Activated T-cell treated with anti-CD3 and anti-CD28 coated beads, Interleukin-2, amount 50 U/mL, for 24 hours (primary cell): ENCODE results near the gene TBC1D14.

Source experiments
- DNase-seq: peaks from one replicate; pipeline ENCODE4 v3.0.0-alpha.2; 2020
- H3K27ac Mint-ChIP-seq: 2 replicates; pipeline ENCODE4 v1.8.0; 2020; ENCODE audit warnings: mild to moderate bottlenecking, mixed read lengths
- H3K27me3 Mint-ChIP-seq: 2 replicates; pipeline ENCODE4 v1.8.0; 2020; ENCODE audit warnings: mixed read lengths
- H3K36me3 Mint-ChIP-seq: 2 replicates; pipeline ENCODE4 v1.8.0; 2020; ENCODE audit warnings: low read depth, mixed read lengths
- H3K4me1 Mint-ChIP-seq: 2 replicates; pipeline ENCODE4 v1.8.0; 2020; ENCODE audit warnings: low read depth, mixed read lengths
- H3K4me3 Mint-ChIP-seq: 2 replicates; pipeline ENCODE4 v1.8.0; 2020; ENCODE audit warnings: mild to moderate bottlenecking, moderate library complexity, mixed read lengths
- H3K9me3 Mint-ChIP-seq: 2 replicates; pipeline ENCODE4 v1.8.0; 2020; ENCODE audit warnings: mixed read lengths

The TBC1D14 gene

GRCh38 chr4:7061815-7062214 is 152.2 kb downstream of the TBC1D14 start:
- DNase-seq: no peak
- Mint-ChIP-seq H3K9me3 (no peaks in the 10 kb centered on the region), H3K4me1 (peaks cover 40% of the 10 kb centered on the region), H3K4me3 (no peak overlapping the region), H3K36me3 (peaks cover 96% of the 10 kb centered on the region), H3K27ac (peak overlapping the region; percentile 68), H3K27me3 (no peaks in the 10 kb centered on the region)

GRCh38 chr4:7062816-7063215 is 153.2 kb downstream of the TBC1D14 start:
- no peaks in the 10 kb centered on the region for H3K9me3 Mint-ChIP-seq
- peak overlapping the region; percentile 85 for H3K27ac Mint-ChIP-seq
- no peak for DNase-seq
- H3K4me3 Mint-ChIP-seq: no peak overlapping the region
- peaks cover 42% of the 10 kb centered on the region for H3K4me1 Mint-ChIP-seq
- H3K36me3 Mint-ChIP-seq: peaks cover 94% of the 10 kb centered on the region
- no peaks in the 10 kb centered on the region for H3K27me3 Mint-ChIP-seq

DNA sequence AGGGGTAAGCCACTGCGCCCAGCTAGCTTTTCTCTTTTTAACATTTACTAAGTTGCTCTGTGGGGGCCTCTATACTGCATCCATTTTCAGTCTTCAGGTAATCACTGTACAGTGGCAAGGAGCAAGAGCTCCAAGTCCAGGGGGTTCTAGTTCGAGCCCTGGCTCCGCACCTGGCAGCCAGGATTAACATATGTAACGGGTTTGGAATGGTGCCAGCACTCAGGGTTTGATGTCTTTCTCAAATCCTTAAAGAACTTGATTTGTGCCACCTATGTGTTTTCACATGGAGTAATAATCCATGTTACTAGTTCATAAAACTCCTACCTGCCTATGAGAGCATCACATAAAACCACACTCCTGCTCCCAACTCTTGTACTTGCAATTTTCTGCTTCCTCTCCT is 153.7 kb downstream of the TBC1D14 start:
- Mint-ChIP-seq H3K27me3 (no peaks in the 10 kb centered on the region), H3K36me3 (peaks cover 91% of the 10 kb centered on the region), H3K9me3 (no peaks in the 10 kb centered on the region), H3K27ac (peak overlapping the region; percentile 85), H3K4me1 (peaks cover 42% of the 10 kb centered on the region), H3K4me3 (no peak overlapping the region)
- DNase-seq: no peak

DNA sequence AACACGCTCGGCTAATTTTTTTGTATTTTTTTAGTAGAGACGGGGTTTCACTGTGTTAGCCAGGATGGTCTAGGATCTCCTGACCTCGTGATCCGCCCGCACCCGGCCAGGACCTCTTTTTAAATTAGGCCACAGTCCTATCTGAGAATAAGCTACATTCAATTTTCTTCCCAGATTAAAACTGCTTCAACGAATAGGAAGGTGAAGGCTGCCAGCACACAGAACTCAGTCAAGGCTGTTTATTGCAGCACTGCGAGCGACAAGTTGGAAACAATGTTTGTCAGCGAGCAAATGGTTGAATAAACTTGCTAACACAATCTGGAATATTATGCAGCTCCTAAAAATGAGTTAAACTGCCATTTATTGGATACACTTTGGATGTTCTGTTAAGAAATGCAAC is 156.4 kb downstream of the TBC1D14 start:
- Mint-ChIP-seq H3K9me3 (no peaks in the 10 kb centered on the region), H3K27me3 (peaks cover 2% of the 10 kb centered on the region), H3K4me3 (peak overlapping the region; percentile 95), H3K36me3 (peaks cover 69% of the 10 kb centered on the region), H3K27ac (peak overlapping the region; percentile 96), H3K4me1 (peaks cover 51% of the 10 kb centered on the region)
- DNase-seq: no peak

DNA sequence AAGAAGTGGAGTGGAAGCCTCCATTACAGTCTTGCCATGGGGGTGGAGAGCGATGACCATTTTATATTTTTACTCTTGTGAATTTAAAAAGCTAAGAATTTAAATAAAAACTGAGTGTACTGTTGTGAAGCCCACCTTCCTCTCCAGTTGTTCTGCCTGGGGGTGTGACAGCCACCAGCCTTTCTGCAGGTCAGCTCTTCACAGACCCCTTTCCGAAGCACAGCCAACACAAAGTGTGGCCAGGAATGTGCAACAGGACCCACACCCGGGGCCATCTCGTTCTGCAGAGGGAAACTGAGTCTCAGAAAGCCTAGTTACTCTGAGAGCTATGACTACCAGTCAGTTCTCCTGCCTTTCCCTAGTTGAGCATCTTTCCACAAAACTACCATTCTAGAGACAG is 156.9 kb downstream of the TBC1D14 start:
- peak overlapping the region; percentile 96 for H3K27ac Mint-ChIP-seq
- H3K4me3 Mint-ChIP-seq: peak overlapping the region; percentile 95
- peaks cover 64% of the 10 kb centered on the region for H3K36me3 Mint-ChIP-seq
- peaks cover 2% of the 10 kb centered on the region for H3K27me3 Mint-ChIP-seq
- H3K9me3 Mint-ChIP-seq: no peaks in the 10 kb centered on the region
- peaks cover 51% of the 10 kb centered on the region for H3K4me1 Mint-ChIP-seq
- DNase-seq: no peak

- Mint-ChIP-seq H3K4me1 (peaks cover 51% of the 10 kb centered on the region), H3K36me3 (peaks cover 58% of the 10 kb centered on the region), H3K27me3 (peaks cover 2% of the 10 kb centered on the region), H3K4me3 (peak overlapping the region; percentile 95), H3K27ac (peak overlapping the region; percentile 96), H3K9me3 (no peaks in the 10 kb centered on the region)
- DNase-seq: no peak
These were observed 157.5 kb downstream of the TBC1D14 start for GRCh38 chr4:7067126-7067451.

GRCh38 chr4:7067452-7068278 is 158.0 kb downstream of the TBC1D14 start, which contains the start of gene GRPEL1:
Gene GRPEL1 (minus strand): TSS chr4:7068064. CDS start chr4:7068032, 32 bp downstream.
- Mint-ChIP-seq H3K4me3 (peak within 1 kb of the TSS; percentile 95), H3K36me3 (peaks cover 54% of the 10 kb centered on the region), H3K9me3 (no peaks in the 10 kb centered on the region), H3K27me3 (peaks cover 2% of the 10 kb centered on the region), H3K27ac (peak within 1 kb of the TSS; percentile 96), H3K4me1 (peaks cover 51% of the 10 kb centered on the region)
- DNase-seq: peak; percentile 66

GRCh38 chr4:7068279-7068842 is 158.7 kb downstream of the TBC1D14 start:
- Mint-ChIP-seq H3K4me1 (peaks cover 51% of the 10 kb centered on the region), H3K9me3 (no peaks in the 10 kb centered on the region), H3K27ac (peak overlapping the region; percentile 96), H3K4me3 (peak overlapping the region; percentile 95), H3K36me3 (peaks cover 47% of the 10 kb centered on the region), H3K27me3 (peaks cover 2% of the 10 kb centered on the region)
- DNase-seq: peak; percentile 100

GRCh38 chr4:7068883-7069282 is 159.3 kb downstream of the TBC1D14 start:
- Mint-ChIP-seq H3K9me3 (no peaks in the 10 kb centered on the region), H3K36me3 (peaks cover 42% of the 10 kb centered on the region), H3K27me3 (peaks cover 2% of the 10 kb centered on the region), H3K4me3 (peak overlapping the region; percentile 95), H3K27ac (peak overlapping the region; percentile 96), H3K4me1 (peaks cover 47% of the 10 kb centered on the region)
- DNase-seq: no peak

DNA sequence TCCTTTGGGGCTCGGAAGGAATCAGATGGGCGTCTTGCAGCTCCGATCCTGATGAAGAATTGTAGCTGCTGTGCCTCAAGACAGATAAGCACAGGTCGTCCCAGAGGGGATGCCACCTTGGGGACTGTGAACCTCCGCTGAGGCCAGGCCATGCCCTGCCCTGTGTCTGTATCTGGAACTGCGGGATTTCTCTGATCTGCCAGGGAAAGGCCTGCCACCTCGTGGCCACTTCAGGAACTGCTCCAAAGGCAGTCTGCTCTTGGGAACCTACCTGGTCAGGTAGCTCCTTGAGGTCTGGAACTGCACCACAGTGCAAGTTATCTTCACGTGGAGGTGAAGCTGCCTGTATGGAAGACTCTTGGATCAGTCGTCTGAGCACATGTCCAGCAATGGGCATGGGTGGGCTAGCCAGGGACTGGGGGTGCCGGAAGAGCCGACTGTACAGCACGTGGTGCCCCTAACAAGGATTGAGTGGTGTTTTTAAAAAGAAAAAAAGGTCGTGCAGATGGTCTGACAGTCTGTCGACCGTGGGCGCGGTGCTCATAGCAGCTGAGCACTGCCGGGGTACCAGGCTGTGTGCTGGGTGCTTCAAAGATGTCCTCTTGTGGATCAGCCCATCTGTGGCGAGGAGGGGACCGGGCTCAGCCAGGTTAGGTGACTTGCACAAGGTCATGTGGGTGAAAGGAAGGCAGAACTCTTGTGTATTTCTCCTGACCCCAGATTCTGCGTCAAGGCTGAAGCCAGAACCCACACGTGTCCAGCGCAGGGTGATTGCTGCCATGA is 161.3 kb downstream of the TBC1D14 start:
- H3K27me3 Mint-ChIP-seq: peaks cover 2% of the 10 kb centered on the region
- peaks cover 23% of the 10 kb centered on the region for H3K36me3 Mint-ChIP-seq
- H3K27ac Mint-ChIP-seq: peak overlapping the region; percentile 44
- no peaks in the 10 kb centered on the region for H3K9me3 Mint-ChIP-seq
- peak overlapping the region; percentile 23 for H3K4me3 Mint-ChIP-seq
- peaks cover 33% of the 10 kb centered on the region for H3K4me1 Mint-ChIP-seq
- peak; percentile 91 for DNase-seq

DNA sequence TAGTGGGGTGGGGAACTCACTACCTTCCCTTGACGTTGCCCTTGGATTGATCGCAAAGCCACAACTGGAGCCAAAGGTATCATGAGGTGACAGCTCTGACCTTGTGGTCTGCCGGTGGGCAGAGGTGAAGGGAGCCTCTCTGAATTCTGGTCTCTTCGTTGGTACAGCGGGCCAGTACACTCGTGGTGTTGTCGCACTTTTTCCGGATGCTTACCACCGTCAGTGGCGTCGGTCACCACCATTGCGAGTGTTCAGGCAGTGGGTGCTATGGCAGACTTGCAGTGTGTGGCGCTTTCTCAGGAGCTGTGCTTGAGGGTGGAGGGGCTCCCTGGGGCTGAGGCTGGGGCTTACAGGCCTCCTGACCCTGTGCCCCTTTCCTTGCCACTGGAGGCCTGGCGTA is 163.4 kb downstream of the TBC1D14 start:
- peaks cover 20% of the 10 kb centered on the region for H3K4me1 Mint-ChIP-seq
- DNase-seq: no peak
- H3K4me3 Mint-ChIP-seq: no peak overlapping the region
- H3K9me3 Mint-ChIP-seq: no peaks in the 10 kb centered on the region
- H3K27me3 Mint-ChIP-seq: peaks cover 2% of the 10 kb centered on the region
- H3K36me3 Mint-ChIP-seq: peaks cover 5% of the 10 kb centered on the region
- H3K27ac Mint-ChIP-seq: no peak overlapping the region

GRCh38 chr4:7073526-7074390 is 164.1 kb downstream of the TBC1D14 start:
- DNase-seq: no peak
- H3K27me3 Mint-ChIP-seq: peaks cover 2% of the 10 kb centered on the region
- H3K36me3 Mint-ChIP-seq: no peaks in the 10 kb centered on the region
- H3K4me3 Mint-ChIP-seq: no peak overlapping the region
- peaks cover 14% of the 10 kb centered on the region for H3K4me1 Mint-ChIP-seq
- H3K27ac Mint-ChIP-seq: no peak overlapping the region
- no peaks in the 10 kb centered on the region for H3K9me3 Mint-ChIP-seq

DNA sequence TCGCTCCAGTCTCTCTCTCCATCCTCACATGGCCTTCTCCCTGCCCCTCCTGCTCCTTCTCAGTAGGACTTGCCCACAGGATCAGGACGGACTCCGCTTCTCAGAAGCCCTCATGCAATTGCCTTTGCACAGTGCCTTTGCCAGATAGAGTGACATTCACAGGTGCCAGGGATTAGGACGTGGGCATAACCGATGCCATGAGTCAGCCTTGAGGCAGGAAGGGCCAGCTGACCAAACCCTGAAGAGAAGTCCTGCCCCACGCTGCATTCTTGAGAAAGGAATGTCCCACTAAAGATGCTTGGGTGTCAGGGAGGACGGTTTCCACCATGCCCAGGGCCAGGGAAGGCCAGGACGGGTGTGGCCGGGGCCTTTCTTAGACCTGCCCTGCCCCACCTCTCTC is 164.8 kb downstream of the TBC1D14 start:
- Mint-ChIP-seq H3K27ac (no peak overlapping the region), H3K4me3 (no peak overlapping the region), H3K4me1 (peaks cover 9% of the 10 kb centered on the region)

More for the DNA sequence above, 164.8 kb downstream of the TBC1D14 start:
- H3K9me3 Mint-ChIP-seq: no peaks in the 10 kb centered on the region
- peaks cover 5% of the 10 kb centered on the region for H3K27me3 Mint-ChIP-seq
- no peak for DNase-seq
- H3K36me3 Mint-ChIP-seq: no peaks in the 10 kb centered on the region
